Measurements from ENCODE around the gene DHDH.

Gene DHDH

GRCh38 chr19:48961051-48961649, 27.7 kb downstream of the DHDH start:
- H3K36me3 ChIP-seq (ENCODE audit: control insufficient read depth in 2 of 2, insufficient read depth in 2 of 2, low read length in 2 of 2), result peaks cover 0 to 3% of the 10 kb centered on the region in 2 donors
- no peak overlapping the region for H3K4me3 ChIP-seq (ENCODE audit: low read length in 2 of 2)
- H3K27me3 ChIP-seq (ENCODE audit: control insufficient read depth in 2 of 2, insufficient read depth in 2 of 2, low read length in 2 of 2), result no peaks in the 10 kb centered on the region
- H3K9ac ChIP-seq (ENCODE audit: low read depth in 1 of 2, low read length in 2 of 2), result peak overlapping the region in 1 of 2 donors; percentile 74
- peaks cover 34 to 43% of the 10 kb centered on the region in 2 donors for H3K4me1 ChIP-seq (ENCODE audit: control insufficient read depth in 2 of 2, insufficient read depth in 2 of 2, low read length in 2 of 2)
- no peaks in the 10 kb centered on the region for H3K9me3 ChIP-seq (ENCODE audit: control insufficient read depth in 2 of 2, low read length in 2 of 2)
- H3K27ac ChIP-seq (ENCODE audit: low read depth in 2 of 2, low read length in 2 of 2), result peak overlapping the region; percentile 90 to 95

GRCh38 chr19:48961673-48962028, 28.2 kb downstream of the DHDH start:
- Histone ChIP-seq H3K4me1 (ENCODE audit: control insufficient read depth in 2 of 2, insufficient read depth in 2 of 2, low read length in 2 of 2) (peaks cover 39 to 48% of the 10 kb centered on the region in 2 donors), H3K36me3 (ENCODE audit: control insufficient read depth in 2 of 2, insufficient read depth in 2 of 2, low read length in 2 of 2) (peaks cover 0 to 8% of the 10 kb centered on the region in 2 donors), H3K9ac (ENCODE audit: low read depth in 1 of 2, low read length in 2 of 2) (peak overlapping the region; percentile 74), H3K9me3 (ENCODE audit: control insufficient read depth in 2 of 2, low read length in 2 of 2) (no peaks in the 10 kb centered on the region), H3K27ac (ENCODE audit: low read depth in 2 of 2, low read length in 2 of 2) (peak overlapping the region; percentile 90 to 95), H3K4me3 (ENCODE audit: low read length in 2 of 2) (peak overlapping the region in 1 of 2 donors; percentile 45), H3K27me3 (ENCODE audit: control insufficient read depth in 2 of 2, insufficient read depth in 2 of 2, low read length in 2 of 2) (no peaks in the 10 kb centered on the region)

- H3K27ac ChIP-seq (ENCODE audit: low read depth in 2 of 2, low read length in 2 of 2), result peak overlapping the region; percentile 90 to 95
- H3K4me1 ChIP-seq (ENCODE audit: control insufficient read depth in 2 of 2, insufficient read depth in 2 of 2, low read length in 2 of 2), result peaks cover 43 to 48% of the 10 kb centered on the region in 2 donors
- no peaks in the 10 kb centered on the region for H3K27me3 ChIP-seq (ENCODE audit: control insufficient read depth in 2 of 2, insufficient read depth in 2 of 2, low read length in 2 of 2)
- H3K36me3 ChIP-seq (ENCODE audit: control insufficient read depth in 2 of 2, insufficient read depth in 2 of 2, low read length in 2 of 2), result peaks cover 0 to 12% of the 10 kb centered on the region in 2 donors
- peak overlapping the region; percentile 74 for H3K9ac ChIP-seq (ENCODE audit: low read depth in 1 of 2, low read length in 2 of 2)
- H3K9me3 ChIP-seq (ENCODE audit: control insufficient read depth in 2 of 2, low read length in 2 of 2), result no peaks in the 10 kb centered on the region
- H3K4me3 ChIP-seq (ENCODE audit: low read length in 2 of 2), result peak overlapping the region; percentile 45
Observed at GRCh38 chr19:48962029-48962848, 28.7 kb downstream of the DHDH start.

GRCh38 chr19:48962849-48963165, 29.3 kb downstream of the DHDH start:
- H3K4me3 ChIP-seq (ENCODE audit: low read length in 2 of 2), result peak overlapping the region; percentile 45 to 60
- H3K27ac ChIP-seq (ENCODE audit: low read depth in 2 of 2, low read length in 2 of 2), result peak overlapping the region; percentile 90 to 95
- peaks cover 0 to 17% of the 10 kb centered on the region in 2 donors for H3K36me3 ChIP-seq (ENCODE audit: control insufficient read depth in 2 of 2, insufficient read depth in 2 of 2, low read length in 2 of 2)
- no peaks in the 10 kb centered on the region for H3K9me3 ChIP-seq (ENCODE audit: control insufficient read depth in 2 of 2, low read length in 2 of 2)
- H3K4me1 ChIP-seq (ENCODE audit: control insufficient read depth in 2 of 2, insufficient read depth in 2 of 2, low read length in 2 of 2), result peaks cover 43 to 48% of the 10 kb centered on the region in 2 donors
- peak overlapping the region; percentile 74 for H3K9ac ChIP-seq (ENCODE audit: low read depth in 1 of 2, low read length in 2 of 2)
- no peaks in the 10 kb centered on the region for H3K27me3 ChIP-seq (ENCODE audit: control insufficient read depth in 2 of 2, insufficient read depth in 2 of 2, low read length in 2 of 2)

GRCh38 chr19:48963371-48964204, 30.1 kb downstream of the DHDH start:
- H3K4me1 ChIP-seq (ENCODE audit: control insufficient read depth in 2 of 2, insufficient read depth in 2 of 2, low read length in 2 of 2), result peaks cover 43 to 48% of the 10 kb centered on the region in 2 donors

GRCh38 chr19:48964205-48965039, 30.9 kb downstream of the DHDH start:
- H3K9me3 ChIP-seq (ENCODE audit: control insufficient read depth in 2 of 2, low read length in 2 of 2), result no peaks in the 10 kb centered on the region
- H3K4me3 ChIP-seq (ENCODE audit: low read length in 2 of 2), result peak overlapping the region; percentile 58 to 60
- H3K36me3 ChIP-seq (ENCODE audit: control insufficient read depth in 2 of 2, insufficient read depth in 2 of 2, low read length in 2 of 2), result peaks cover 10 to 23% of the 10 kb centered on the region in 2 donors
- peak overlapping the region; percentile 73 to 74 for H3K9ac ChIP-seq (ENCODE audit: low read depth in 1 of 2, low read length in 2 of 2)
- peak overlapping the region; percentile 90 to 95 for H3K27ac ChIP-seq (ENCODE audit: low read depth in 2 of 2, low read length in 2 of 2)
- no peaks in the 10 kb centered on the region for H3K27me3 ChIP-seq (ENCODE audit: control insufficient read depth in 2 of 2, insufficient read depth in 2 of 2, low read length in 2 of 2)
- H3K4me1 ChIP-seq (ENCODE audit: control insufficient read depth in 2 of 2, insufficient read depth in 2 of 2, low read length in 2 of 2), result peaks cover 43 to 48% of the 10 kb centered on the region in 2 donors

More at GRCh38 chr19:48963371-48964204, 30.1 kb downstream of the DHDH start:
- no peaks in the 10 kb centered on the region for H3K27me3 ChIP-seq (ENCODE audit: control insufficient read depth in 2 of 2, insufficient read depth in 2 of 2, low read length in 2 of 2)
- H3K9ac ChIP-seq (ENCODE audit: low read depth in 1 of 2, low read length in 2 of 2), result peak overlapping the region; percentile 73 to 74
- peak overlapping the region; percentile 58 to 60 for H3K4me3 ChIP-seq (ENCODE audit: low read length in 2 of 2)
- H3K9me3 ChIP-seq (ENCODE audit: control insufficient read depth in 2 of 2, low read length in 2 of 2), result no peaks in the 10 kb centered on the region
- H3K27ac ChIP-seq (ENCODE audit: low read depth in 2 of 2, low read length in 2 of 2), result peak overlapping the region; percentile 90 to 95
- peaks cover 6 to 22% of the 10 kb centered on the region in 2 donors for H3K36me3 ChIP-seq (ENCODE audit: control insufficient read depth in 2 of 2, insufficient read depth in 2 of 2, low read length in 2 of 2)

- no peaks in the 10 kb centered on the region for H3K27me3 ChIP-seq (ENCODE audit: control insufficient read depth in 2 of 2, insufficient read depth in 2 of 2, low read length in 2 of 2)
- peaks cover 43 to 48% of the 10 kb centered on the region in 2 donors for H3K4me1 ChIP-seq (ENCODE audit: control insufficient read depth in 2 of 2, insufficient read depth in 2 of 2, low read length in 2 of 2)
Observed at GRCh38 chr19:48965040-48965805, 31.7 kb downstream of the DHDH start, which contains the start of gene FTL. Gene FTL, plus strand, starts transcription at chr19:48965309. Its CDS starts 199 bp downstream, at chr19:48965508.

GRCh38 chr19:48965806-48966540, 32.5 kb downstream of the DHDH start:
- H3K27me3 ChIP-seq (ENCODE audit: control insufficient read depth in 2 of 2, insufficient read depth in 2 of 2, low read length in 2 of 2), result no peaks in the 10 kb centered on the region
- peaks cover 13 to 31% of the 10 kb centered on the region in 2 donors for H3K36me3 ChIP-seq (ENCODE audit: control insufficient read depth in 2 of 2, insufficient read depth in 2 of 2, low read length in 2 of 2)
- H3K27ac ChIP-seq (ENCODE audit: low read depth in 2 of 2, low read length in 2 of 2), result peak overlapping the region; percentile 89 to 90
- H3K4me1 ChIP-seq (ENCODE audit: control insufficient read depth in 2 of 2, insufficient read depth in 2 of 2, low read length in 2 of 2), result peaks cover 41 to 46% of the 10 kb centered on the region in 2 donors
- H3K9me3 ChIP-seq (ENCODE audit: control insufficient read depth in 2 of 2, low read length in 2 of 2), result no peaks in the 10 kb centered on the region
- peak overlapping the region; percentile 89 to 93 for H3K9ac ChIP-seq (ENCODE audit: low read depth in 1 of 2, low read length in 2 of 2)
- H3K4me3 ChIP-seq (ENCODE audit: low read length in 2 of 2), result peak overlapping the region; percentile 90 to 100

More at GRCh38 chr19:48965040-48965805, 31.7 kb downstream of the DHDH start, which contains the start of gene FTL:
- Histone ChIP-seq H3K27ac (ENCODE audit: low read depth in 2 of 2, low read length in 2 of 2) (peak within 1 kb of the TSS; percentile 90 to 95), H3K4me3 (ENCODE audit: low read length in 2 of 2) (peak within 1 kb of the TSS; percentile 90 to 100), H3K9me3 (ENCODE audit: control insufficient read depth in 2 of 2, low read length in 2 of 2) (no peaks in the 10 kb centered on the region), H3K36me3 (ENCODE audit: control insufficient read depth in 2 of 2, insufficient read depth in 2 of 2, low read length in 2 of 2) (peaks cover 13 to 29% of the 10 kb centered on the region in 2 donors), H3K9ac (ENCODE audit: low read depth in 1 of 2, low read length in 2 of 2) (peak within 1 kb of the TSS; percentile 89 to 93)

Data from mucosa of rectum (tissue), 2 donors.